WTC11 (cell line): ENCODE results near the gene RBFOX2. TPM values are rescaled to one million over a fixed set of nuclear protein-coding genes. Genes with fewer than 3 reads are reported as not detected.

ENCODE experiments used
- ATAC-seq: fragments of 200-7000 bp; cut with Tn5 transposase; 2 replicates; pipeline ENCODE4 v1.10.0; 2021; ENCODE audit warnings: mild to moderate bottlenecking, moderate library complexity
- CTCF ChIA-PET: fragments of 300-600 bp; sonication (Branson Sonifier 250); formaldehyde crosslinking; loops from one replicate; lab custom pipeline; 2021; ENCODE audit warnings: antibody characterized with exemption; lab: Charles Lee
- POLR2A ChIA-PET: fragments of 350-600 bp; sonication (Branson Sonifier 250); formaldehyde crosslinking; loops from one replicate; lab custom pipeline; 2021; ENCODE audit warnings: antibody characterized with exemption; lab: Charles Lee
- DNase-seq: peaks from one replicate; pipeline ENCODE4 v3.0.0; 2021; ENCODE audit warnings: low spot score
- H3K27ac Mint-ChIP-seq: 2 replicates; pipeline ENCODE4 v1.8.0; 2021; ENCODE audit warnings: mixed read lengths
- H3K27me3 Mint-ChIP-seq: 2 replicates; pipeline ENCODE4 v1.8.0; 2021; ENCODE audit warnings: low read depth, mild to moderate bottlenecking, moderate library complexity, mixed read lengths
- H3K36me3 Mint-ChIP-seq: 2 replicates; pipeline ENCODE4 v1.8.0; 2021; ENCODE audit warnings: mixed read lengths
- H3K4me1 Mint-ChIP-seq: 2 replicates; pipeline ENCODE4 v1.8.0; 2022; ENCODE audit warnings: mixed read lengths
- H3K4me3 Mint-ChIP-seq: 2 replicates; pipeline ENCODE4 v1.8.0; 2021; ENCODE audit warnings: mild to moderate bottlenecking, moderate library complexity, mixed read lengths
- H3K9me3 Mint-ChIP-seq: 2 replicates; pipeline ENCODE4 v1.8.0; 2021; ENCODE audit warnings: mixed read lengths
- CREM ChIP-seq: sonication (generic); formaldehyde crosslinking; IDR thresholded peaks from 2 replicates; pipeline ENCODE4 v1.8.1; 2022; ENCODE audit warnings: mild to moderate bottlenecking, missing genetic modification reagents, moderate library complexity
- ELF4 ChIP-seq: sonication (generic); formaldehyde crosslinking; IDR thresholded peaks from 2 replicates; pipeline ENCODE4 v1.8.1; 2022; ENCODE audit warnings: low read depth, mild to moderate bottlenecking, moderate library complexity, missing genetic modification reagents
- ETV6 ChIP-seq: sonication (generic); formaldehyde crosslinking; IDR thresholded peaks from 2 replicates; pipeline ENCODE4 v1.8.1; 2022; ENCODE audit warnings: mild to moderate bottlenecking, missing genetic modification reagents
- GRHL2 ChIP-seq: fragments of 250-450 bp; sonication (Bioruptor Pico); IDR thresholded peaks from 2 replicates; pipeline ENCODE4 v1.8.0; 2022; ENCODE audit warnings: mild to moderate bottlenecking, moderate library complexity; ENCODE audit not compliant: insufficient replicate concordance, severe bottlenecking
- NFATC4 ChIP-seq: fragments of 250-450 bp; sonication (Bioruptor Pico); IDR thresholded peaks from 2 replicates; pipeline ENCODE4 v1.9.0; 2021; ENCODE audit warnings: mild to moderate bottlenecking
- NR3C1 ChIP-seq: sonication (generic); formaldehyde crosslinking; conservative IDR thresholded peaks from 2 replicates; pipeline ENCODE4 v1.8.1; 2023; ENCODE audit warnings: low read depth, mild to moderate bottlenecking, missing genetic modification reagents
- SMAD4 ChIP-seq: sonication (generic); formaldehyde crosslinking; IDR thresholded peaks from 2 replicates; pipeline ENCODE4 v1.8.0; 2022; ENCODE audit warnings: mild to moderate bottlenecking, missing genetic modification reagents
- ZBTB43 ChIP-seq: sonication (generic); formaldehyde crosslinking; IDR thresholded peaks from 2 replicates; pipeline ENCODE4 v1.8.1; 2023; ENCODE audit warnings: mild to moderate bottlenecking, missing genetic modification reagents
- ZMAT4 ChIP-seq: fragments of 250-450 bp; sonication (Bioruptor Pico); IDR thresholded peaks from 2 replicates; pipeline ENCODE4 v1.9.0; 2021; ENCODE audit warnings: mild to moderate bottlenecking
- ZNF138 ChIP-seq: sonication (generic); formaldehyde crosslinking; conservative IDR thresholded peaks from 2 replicates; pipeline ENCODE4 v1.8.1; 2022; ENCODE audit warnings: mild to moderate bottlenecking, moderate library complexity, missing genetic modification reagents
- ZNF425 ChIP-seq: fragments of 250-450 bp; sonication (Bioruptor Pico); conservative IDR thresholded peaks from 2 replicates; pipeline ENCODE4 v1.9.0; 2021; ENCODE audit warnings: mild to moderate bottlenecking
- total RNA-seq: library from RNA; stranded (reverse); gene quantifications from 3 replicates; pipeline ENCODE4 v1.2.3, GENCODE V29; 2021
- TF ChIP-seq, protein P1 (sequence below): fragments of 250-450 bp; sonication (Bioruptor Pico); IDR thresholded peaks from 2 replicates; pipeline ENCODE4 v1.8.0; 2021; ENCODE audit warnings: mild to moderate bottlenecking
- TF ChIP-seq, protein P2 (sequence below): fragments of 250-450 bp; sonication (Bioruptor Pico); IDR thresholded peaks from 2 replicates; pipeline ENCODE4 v1.9.0; 2021; ENCODE audit warnings: mild to moderate bottlenecking
- TF ChIP-seq, protein P3 (sequence below): sonication (generic); formaldehyde crosslinking; IDR thresholded peaks from 2 replicates; pipeline ENCODE4 v1.8.0; 2022; ENCODE audit warnings: mild to moderate bottlenecking, missing genetic modification reagents
- TF ChIP-seq, protein P4 (sequence below): sonication (generic); formaldehyde crosslinking; IDR thresholded peaks from 2 replicates; pipeline ENCODE4 v1.8.1; 2022; ENCODE audit warnings: mild to moderate bottlenecking, missing genetic modification reagents, moderate library complexity, borderline replicate concordance

Gene RBFOX2
- total RNA-seq, 1 experiment from 2014 or later = 107 TPM

DNA sequence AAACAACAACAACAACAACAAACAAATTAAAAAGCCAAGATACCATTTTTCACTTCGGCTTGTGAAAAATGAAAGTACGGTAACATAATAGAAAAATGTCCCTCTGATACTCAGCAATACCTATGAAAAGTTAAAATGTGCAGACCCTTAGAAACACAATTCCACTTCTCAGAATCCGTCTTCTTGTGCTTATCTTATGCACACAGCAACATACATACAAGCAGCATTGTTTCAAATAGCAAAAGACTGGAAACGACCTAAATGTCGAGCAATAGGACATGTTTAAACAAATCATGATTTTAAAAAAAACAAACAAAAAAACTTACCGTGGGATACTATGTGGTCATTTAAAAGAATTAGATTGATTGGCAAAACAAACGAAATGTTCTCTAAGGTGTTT, 26.5 kb downstream of the RBFOX2 start (continued):
- TF ChIP-seq ZNF425 (CRISPR knock-in tag) (no peak), ELF4 (no peak), ZBTB43 (CRISPR knock-in tag) (no peak), GRHL2 (CRISPR knock-in tag) (no peak)

GRCh38 chr22:35998748-35999147, 29.9 kb downstream of the RBFOX2 start:
- no peak for DNase-seq
- CTCF ChIA-PET = interaction anchor here (1.5 to 2.0 kb wide), 3 partner anchors 16 to 125 kb away, joined by 4 to 14 read pairs (median 5); no protein-coding TSS in a partner anchor
- no peak overlapping the region for H3K4me3 Mint-ChIP-seq
- POLR2A ChIA-PET = no interaction called here
- H3K4me1 Mint-ChIP-seq = peaks cover 36% of the 10 kb centered on the region
- H3K27me3 Mint-ChIP-seq = no peaks in the 10 kb centered on the region
- peak overlapping the region; percentile 35; the same call in 1 of the 2 replicates for H3K27ac Mint-ChIP-seq
- H3K36me3 Mint-ChIP-seq = peaks cover 3% of the 10 kb centered on the region; the same call in 1 of the 2 replicates
- ATAC-seq = no peak
- H3K9me3 Mint-ChIP-seq = no peaks in the 10 kb centered on the region
- TF ChIP-seq, protein P1, sequence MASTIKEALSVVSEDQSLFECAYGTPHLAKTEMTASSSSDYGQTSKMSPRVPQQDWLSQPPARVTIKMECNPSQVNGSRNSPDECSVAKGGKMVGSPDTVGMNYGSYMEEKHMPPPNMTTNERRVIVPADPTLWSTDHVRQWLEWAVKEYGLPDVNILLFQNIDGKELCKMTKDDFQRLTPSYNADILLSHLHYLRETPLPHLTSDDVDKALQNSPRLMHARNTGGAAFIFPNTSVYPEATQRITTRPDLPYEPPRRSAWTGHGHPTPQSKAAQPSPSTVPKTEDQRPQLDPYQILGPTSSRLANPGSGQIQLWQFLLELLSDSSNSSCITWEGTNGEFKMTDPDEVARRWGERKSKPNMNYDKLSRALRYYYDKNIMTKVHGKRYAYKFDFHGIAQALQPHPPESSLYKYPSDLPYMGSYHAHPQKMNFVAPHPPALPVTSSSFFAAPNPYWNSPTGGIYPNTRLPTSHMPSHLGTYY (CRISPR knock-in tag) = no peak
- no peak for TF ChIP-seq CREM (CRISPR knock-in tag)
- TF ChIP-seq NR3C1 (CRISPR knock-in tag) = no peak
- TF ChIP-seq NFATC4 (CRISPR knock-in tag) = no peak
- TF ChIP-seq ZMAT4 = no peak
- TF ChIP-seq, protein P2, sequence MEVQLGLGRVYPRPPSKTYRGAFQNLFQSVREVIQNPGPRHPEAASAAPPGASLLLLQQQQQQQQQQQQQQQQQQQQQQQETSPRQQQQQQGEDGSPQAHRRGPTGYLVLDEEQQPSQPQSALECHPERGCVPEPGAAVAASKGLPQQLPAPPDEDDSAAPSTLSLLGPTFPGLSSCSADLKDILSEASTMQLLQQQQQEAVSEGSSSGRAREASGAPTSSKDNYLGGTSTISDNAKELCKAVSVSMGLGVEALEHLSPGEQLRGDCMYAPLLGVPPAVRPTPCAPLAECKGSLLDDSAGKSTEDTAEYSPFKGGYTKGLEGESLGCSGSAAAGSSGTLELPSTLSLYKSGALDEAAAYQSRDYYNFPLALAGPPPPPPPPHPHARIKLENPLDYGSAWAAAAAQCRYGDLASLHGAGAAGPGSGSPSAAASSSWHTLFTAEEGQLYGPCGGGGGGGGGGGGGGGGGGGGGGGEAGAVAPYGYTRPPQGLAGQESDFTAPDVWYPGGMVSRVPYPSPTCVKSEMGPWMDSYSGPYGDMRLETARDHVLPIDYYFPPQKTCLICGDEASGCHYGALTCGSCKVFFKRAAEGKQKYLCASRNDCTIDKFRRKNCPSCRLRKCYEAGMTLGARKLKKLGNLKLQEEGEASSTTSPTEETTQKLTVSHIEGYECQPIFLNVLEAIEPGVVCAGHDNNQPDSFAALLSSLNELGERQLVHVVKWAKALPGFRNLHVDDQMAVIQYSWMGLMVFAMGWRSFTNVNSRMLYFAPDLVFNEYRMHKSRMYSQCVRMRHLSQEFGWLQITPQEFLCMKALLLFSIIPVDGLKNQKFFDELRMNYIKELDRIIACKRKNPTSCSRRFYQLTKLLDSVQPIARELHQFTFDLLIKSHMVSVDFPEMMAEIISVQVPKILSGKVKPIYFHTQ (CRISPR knock-in tag) = no peak
- TF ChIP-seq, protein P3, sequence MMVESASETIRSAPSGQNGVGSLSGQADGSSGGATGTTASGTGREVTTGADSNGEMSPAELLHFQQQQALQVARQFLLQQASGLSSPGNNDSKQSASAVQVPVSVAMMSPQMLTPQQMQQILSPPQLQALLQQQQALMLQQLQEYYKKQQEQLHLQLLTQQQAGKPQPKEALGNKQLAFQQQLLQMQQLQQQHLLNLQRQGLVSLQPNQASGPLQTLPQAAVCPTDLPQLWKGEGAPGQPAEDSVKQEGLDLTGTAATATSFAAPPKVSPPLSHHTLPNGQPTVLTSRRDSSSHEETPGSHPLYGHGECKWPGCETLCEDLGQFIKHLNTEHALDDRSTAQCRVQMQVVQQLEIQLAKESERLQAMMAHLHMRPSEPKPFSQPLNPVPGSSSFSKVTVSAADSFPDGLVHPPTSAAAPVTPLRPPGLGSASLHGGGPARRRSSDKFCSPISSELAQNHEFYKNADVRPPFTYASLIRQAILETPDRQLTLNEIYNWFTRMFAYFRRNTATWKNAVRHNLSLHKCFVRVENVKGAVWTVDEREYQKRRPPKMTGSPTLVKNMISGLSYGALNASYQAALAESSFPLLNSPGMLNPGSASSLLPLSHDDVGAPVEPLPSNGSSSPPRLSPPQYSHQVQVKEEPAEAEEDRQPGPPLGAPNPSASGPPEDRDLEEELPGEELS (CRISPR knock-in tag) = no peak
- TF ChIP-seq, protein P4, sequence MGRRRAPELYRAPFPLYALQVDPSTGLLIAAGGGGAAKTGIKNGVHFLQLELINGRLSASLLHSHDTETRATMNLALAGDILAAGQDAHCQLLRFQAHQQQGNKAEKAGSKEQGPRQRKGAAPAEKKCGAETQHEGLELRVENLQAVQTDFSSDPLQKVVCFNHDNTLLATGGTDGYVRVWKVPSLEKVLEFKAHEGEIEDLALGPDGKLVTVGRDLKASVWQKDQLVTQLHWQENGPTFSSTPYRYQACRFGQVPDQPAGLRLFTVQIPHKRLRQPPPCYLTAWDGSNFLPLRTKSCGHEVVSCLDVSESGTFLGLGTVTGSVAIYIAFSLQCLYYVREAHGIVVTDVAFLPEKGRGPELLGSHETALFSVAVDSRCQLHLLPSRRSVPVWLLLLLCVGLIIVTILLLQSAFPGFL (CRISPR knock-in tag) = no peak
- no peak for TF ChIP-seq ETV6 (CRISPR knock-in tag)
- no peak for TF ChIP-seq ZNF138 (CRISPR knock-in tag)
- TF ChIP-seq SMAD4 (CRISPR knock-in tag) = no peak
